Kidney epithelial cell (primary cell): Measurements from ENCODE around the gene PHLDB3. TPM values are rescaled to one million over a fixed set of nuclear protein-coding genes. Genes with fewer than 3 reads are reported as not detected.
"Not testable (repeated sequence)": the region's sequence is repeated elsewhere in the genome, so short reads cannot be mapped to it uniquely, and the experiment has no call there.

Experiments
- DNase-seq: peaks from one replicate; pipeline ENCODE4 v3.0.0-alpha.2; 2010; ENCODE audit warnings: low read depth
- H3K27me3 ChIP-seq: 2 replicates; pipeline ENCODE4 v1.6.0; 2011; ENCODE audit warnings: low read length; ENCODE audit not compliant: control insufficient read depth, insufficient read depth
- H3K36me3 ChIP-seq: 2 replicates; pipeline ENCODE4 v1.5.1; 2011; ENCODE audit warnings: low read length; ENCODE audit not compliant: control insufficient read depth, insufficient read depth
- H3K4me3 ChIP-seq: 2 replicates; pipeline ENCODE4 v1.5.1; 2011; ENCODE audit warnings: low read depth, mild to moderate bottlenecking, control low read depth, low read length
- CTCF ChIP-seq: IDR thresholded peaks from 2 replicates; pipeline ENCODE4 v1.5.1; 2011; ENCODE audit warnings: mild to moderate bottlenecking, moderate library complexity, low read length, control low read depth, inconsistent platforms; ENCODE audit not compliant: insufficient read depth, poor library complexity, severe bottlenecking
- total RNA-seq: library from RNA; depleted of rRNA; stranded (reverse); fragments of >200 nt; gene quantifications from 2 replicates; pipeline ENCODE4 v1.2.3, GENCODE V29; 2015

The PHLDB3 gene
- total RNA-seq, 1 donor from 2014 or later: 15.8 TPM

GRCh38 chr19:43525836-43526771 lies 21.6 kb upstream of the PHLDB3 start:
- Histone ChIP-seq H3K27me3 (no peaks in the 10 kb centered on the region), H3K36me3 (no peaks in the 10 kb centered on the region), H3K4me3 (peak overlapping the region; percentile 91)
- no peak for TF ChIP-seq CTCF
- no peak for DNase-seq

DNA sequence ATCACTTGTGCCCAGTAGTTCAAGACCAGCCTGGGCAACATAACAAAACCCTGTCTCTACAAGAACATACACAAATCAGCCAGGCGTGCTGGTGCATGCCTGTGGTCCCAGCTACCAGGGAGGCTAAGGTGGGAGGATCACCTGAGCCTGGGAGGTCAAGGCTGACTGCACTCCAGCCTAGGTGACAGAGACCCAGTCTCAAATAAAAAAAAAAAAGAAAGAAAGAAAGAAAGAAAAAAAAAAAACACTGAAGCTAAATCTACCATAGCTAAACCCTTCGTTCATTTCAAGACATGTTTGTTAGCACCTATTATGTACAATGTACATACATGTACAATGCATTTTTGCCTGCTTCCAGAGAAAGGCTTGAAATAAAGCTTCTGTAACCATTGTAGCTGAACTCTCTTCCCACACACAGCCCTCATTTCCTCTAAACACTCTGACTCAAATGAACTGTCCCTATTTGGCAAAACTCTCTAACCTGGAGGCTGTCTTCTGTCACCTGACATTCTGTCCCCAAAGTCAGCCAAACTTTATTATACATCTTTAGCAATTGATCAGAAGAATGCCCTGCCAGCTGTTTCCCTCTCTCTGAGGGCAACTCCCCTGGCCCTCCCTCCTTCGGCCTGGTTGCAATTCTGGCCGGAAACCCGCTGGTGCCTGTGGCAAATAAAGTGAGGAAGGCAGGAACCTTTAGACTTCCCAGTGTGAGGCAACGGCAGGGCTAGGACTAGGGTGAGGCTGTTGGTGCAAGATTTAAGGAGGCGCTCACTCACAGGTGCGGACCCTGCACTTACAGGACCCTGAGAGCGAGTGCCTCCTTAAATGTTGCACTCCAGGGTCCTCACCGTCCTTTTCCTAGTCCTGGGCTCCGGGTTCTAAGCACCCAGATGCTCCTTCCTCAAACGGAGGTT lies 20.6 kb upstream of the PHLDB3 start:
- DNase-seq: no peak
- Histone ChIP-seq H3K36me3 (no peaks in the 10 kb centered on the region), H3K4me3 (peak overlapping the region; percentile 91), H3K27me3 (no peaks in the 10 kb centered on the region)
- no peak for TF ChIP-seq CTCF

DNA sequence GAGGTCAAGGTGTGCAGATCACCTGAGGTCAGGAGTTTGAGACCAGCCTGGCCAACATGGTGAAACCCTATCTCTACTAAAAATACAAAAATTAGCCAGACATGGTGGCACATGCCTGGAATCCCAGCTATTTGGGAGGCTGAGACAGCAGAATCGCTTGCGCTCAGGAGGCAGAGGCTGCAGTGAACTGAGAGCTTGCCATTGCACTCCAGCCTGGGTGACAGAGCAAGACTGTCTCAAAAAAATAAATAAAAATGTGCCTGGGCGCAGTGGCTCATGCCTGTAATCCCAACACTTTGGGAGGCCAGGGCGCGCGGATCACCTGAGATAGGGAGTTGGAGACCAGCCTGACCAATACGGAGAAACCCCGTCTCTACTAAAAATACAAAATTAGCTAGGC lies 19.1 kb upstream of the PHLDB3 start:
- not testable (repeated sequence) for H3K4me3 ChIP-seq, H3K36me3 ChIP-seq, H3K27me3 ChIP-seq, DNase-seq

- DNase-seq: no peak
- Histone ChIP-seq H3K4me3 (no peak overlapping the region), H3K36me3 (no peaks in the 10 kb centered on the region), H3K27me3 (no peaks in the 10 kb centered on the region)
- no peak for TF ChIP-seq CTCF
These were observed 18.4 kb upstream of the PHLDB3 start for GRCh38 chr19:43522929-43523328.

DNA sequence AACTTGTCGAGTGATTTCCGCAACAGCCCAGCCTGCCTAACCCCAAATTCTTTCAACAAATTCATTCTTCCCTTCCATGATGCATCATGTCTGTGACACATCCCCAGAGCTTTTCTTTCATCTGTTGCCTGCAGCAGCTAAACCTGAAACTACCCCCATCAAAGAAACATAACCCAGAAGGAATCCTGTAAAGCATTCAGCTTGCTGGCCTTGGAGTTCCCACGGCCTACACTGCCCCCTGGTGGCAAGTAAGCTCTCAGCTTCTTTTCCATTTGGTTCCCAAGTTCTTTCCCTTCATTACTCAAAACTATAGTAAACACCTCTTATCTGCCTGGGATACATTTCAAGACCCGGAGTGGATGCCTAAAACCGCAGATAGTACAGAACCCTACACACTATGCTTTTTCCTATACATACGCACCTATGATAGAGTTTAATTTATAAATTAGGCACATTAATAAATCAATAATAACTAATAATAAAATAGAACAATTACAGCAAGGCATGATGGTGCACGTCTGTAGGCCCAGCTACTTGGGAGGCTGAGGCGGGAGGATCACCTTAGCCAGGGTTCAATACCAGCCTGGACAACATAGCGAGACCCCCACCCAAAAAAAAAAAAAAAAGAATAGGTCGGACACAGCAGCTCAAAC lies 15.0 kb upstream of the PHLDB3 start:
- peak; percentile 84 for DNase-seq
- Histone ChIP-seq H3K36me3 (no peaks in the 10 kb centered on the region), H3K27me3 (no peaks in the 10 kb centered on the region), H3K4me3 (no peak overlapping the region)
- TF ChIP-seq CTCF: peak; percentile 86

DNA sequence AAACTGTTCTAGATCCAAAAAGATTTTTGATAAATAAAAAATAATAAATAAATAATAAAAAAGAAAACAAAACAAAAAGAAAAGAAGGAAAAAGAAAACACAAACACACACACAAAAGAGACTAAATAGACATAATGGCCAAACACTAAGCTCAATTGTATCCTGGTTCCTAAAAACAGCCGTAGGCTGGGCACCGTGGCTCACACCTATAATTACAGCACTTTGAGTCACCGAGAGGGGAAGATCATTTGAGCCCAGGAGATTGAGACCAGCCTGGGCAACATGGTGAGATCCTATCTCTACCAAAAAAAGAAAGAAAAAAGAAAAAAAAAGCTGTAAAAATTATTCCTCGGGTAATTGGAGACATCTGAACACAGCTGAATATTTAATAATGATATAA lies 13.5 kb upstream of the PHLDB3 start:
- Histone ChIP-seq H3K4me3 (no peak overlapping the region), H3K36me3 (no peaks in the 10 kb centered on the region), H3K27me3 (no peaks in the 10 kb centered on the region)
- no peak for TF ChIP-seq CTCF
- DNase-seq: no peak

GRCh38 chr19:43512399-43512798 lies 7.9 kb upstream of the PHLDB3 start:
- H3K4me3 ChIP-seq, H3K36me3 ChIP-seq, H3K27me3 ChIP-seq, DNase-seq: not testable (repeated sequence)
